Panc1 (cell line): Measurements from ENCODE around the gene LAMB3. TPM values are rescaled to one million over a fixed set of nuclear protein-coding genes. Genes with fewer than 3 reads are reported as not detected.

Source experiments
- ATAC-seq: fragments of 200-7000 bp; cut with Tn5 transposase; 2 replicates; pipeline ENCODE4 v1.9.1; 2020; ENCODE audit warnings: mild to moderate bottlenecking, moderate library complexity
- BruUV-seq: library from RNA; stranded (reverse); fragments of 400-500 nt; replicated peaks from 2 replicates; lab custom pipeline; 2021; lab: Mats Ljungman, UMichigan
- CTCF ChIA-PET: fragments of 300-600 bp; sonication (Branson Sonifier 250); formaldehyde crosslinking; loops from one replicate; lab custom pipeline; 2022; ENCODE audit warnings: antibody characterized with exemption; lab: Charles Lee
- POLR2A ChIA-PET: fragments of 300-600 bp; sonication (Branson Sonifier 250); formaldehyde crosslinking; loops from one replicate; lab custom pipeline; 2022; ENCODE audit warnings: antibody characterized with exemption; lab: Charles Lee
- DNase-seq: peaks from one replicate; pipeline ENCODE4 v3.0.0-alpha.2; 2010; ENCODE audit warnings: low read depth, low spot score
- H3K27ac ChIP-seq: 2 replicates; pipeline ENCODE4 v1.5.1; 2011; ENCODE audit warnings: mild to moderate bottlenecking, low read length, inconsistent platforms
- H3K27me3 ChIP-seq: fragments of 200-500 bp; sonication (Bioruptor generic); 2 replicates; pipeline ENCODE4 v1.6.0; 2014; ENCODE audit warnings: low read length, inconsistent platforms; ENCODE audit not compliant: control insufficient read depth, insufficient read depth
- H3K36me3 ChIP-seq: fragments of 200-500 bp; sonication (Bioruptor generic); 2 replicates; pipeline ENCODE4 v1.5.1; 2014; ENCODE audit warnings: inconsistent platforms, mild to moderate bottlenecking, low read length, moderate library complexity; ENCODE audit not compliant: control insufficient read depth, insufficient read depth
- H3K4me1 ChIP-seq: 2 replicates; pipeline ENCODE4 v1.5.1; 2011; ENCODE audit warnings: inconsistent platforms, mild to moderate bottlenecking, low read length, moderate library complexity; ENCODE audit not compliant: control insufficient read depth, insufficient read depth
- H3K4me3 ChIP-seq, 2 experiments: 2 replicates each; pipeline ENCODE4 v1.5.1; 2011 to 2012; ENCODE audit warnings: low read depth in 2 of 2, low read length in 2 of 2, mild to moderate bottlenecking in 2 of 2, inconsistent platforms in 1 of 2, moderate library complexity in 1 of 2
- H3K9me3 ChIP-seq: fragments of 200-500 bp; sonication (Bioruptor generic); 2 replicates; pipeline ENCODE4 v1.5.1; 2014; ENCODE audit warnings: low read depth, mild to moderate bottlenecking, inconsistent platforms, low read length, moderate library complexity; ENCODE audit not compliant: control insufficient read depth, insufficient read depth
- CTCF ChIP-seq: fragments of 450-650 bp; IDR thresholded peaks from 2 replicates; pipeline ENCODE4 v1.5.1; 2017; ENCODE audit warnings: mild to moderate bottlenecking
- POLR2AphosphoS5 ChIP-seq: IDR thresholded peaks from 2 replicates; pipeline ENCODE4 v1.6.1; 2012; ENCODE audit warnings: mild to moderate bottlenecking, low read depth, low read length, moderate library complexity
- REST ChIP-seq, 2 experiments: IDR thresholded peaks; 2 replicates each; pipeline ENCODE4 v1.6.1; 2011 to 2012; ENCODE audit warnings: low read depth in 2 of 2, control low read depth in 1 of 2, low read length in 1 of 2, mild to moderate bottlenecking in 1 of 2, moderate library complexity in 1 of 2; ENCODE audit not compliant: insufficient read depth in 1 of 2
- SIN3A ChIP-seq: IDR thresholded peaks from 2 replicates; pipeline ENCODE4 v1.6.1; 2012; ENCODE audit warnings: low read depth, mild to moderate bottlenecking, low read length, moderate library complexity, borderline replicate concordance; ENCODE audit not compliant: insufficient read depth
- TCF7L2 ChIP-seq: IDR thresholded peaks from 2 replicates; pipeline ENCODE4 v1.6.1; 2011; ENCODE audit warnings: mild to moderate bottlenecking, low read depth, low read length, inconsistent platforms
- in situ Hi-C: cut with HindIII; loops from 2 replicates; pipeline ENCODE4 v1.10.0; 2016; ENCODE audit warnings: low sequenced_read_pairs, low pct_unique_long_range_greater_than_20kb
- intact Hi-C: fragments of 100-400 bp; cut with micrococcal nuclease; formaldehyde crosslinking; loops from one replicate; pipeline ENCODE4 v1.10.0; 2022; ENCODE audit not compliant: unreplicated experiment
- total RNA-seq: library from RNA; stranded (reverse); gene quantifications from one replicate; pipeline ENCODE4 v1.2.1, GENCODE V29; 2021; ENCODE audit not compliant: unreplicated experiment

Gene LAMB3
- total RNA-seq, 1 experiment from 2014 or later = 0.85 TPM

GRCh38 chr1:209618756-209619420, 33.3 kb downstream of the LAMB3 start:
- no peaks in the 10 kb centered on the region; the same call in 1 of the 2 replicates for H3K27me3 ChIP-seq
- no TSS peak for BruUV-seq
- ChIA-PET CTCF (no interaction called here), POLR2A (no interaction called here)
- H3K4me1 ChIP-seq = no peaks in the 10 kb centered on the region
- TF ChIP-seq TCF7L2 = no peak
- no peak for TF ChIP-seq CTCF
- no peak for TF ChIP-seq POLR2AphosphoS5
- H3K4me3 ChIP-seq = no peak overlapping the region
- in situ Hi-C loops (no loop called here), intact Hi-C loops (no loop called here)
- H3K9me3 ChIP-seq = no peaks in the 10 kb centered on the region
- DNase-seq = no peak
- no peaks in the 10 kb centered on the region for H3K36me3 ChIP-seq
- H3K27ac ChIP-seq = no peak overlapping the region
- no peak for ATAC-seq

GRCh38 chr1:209618291-209618690, 33.9 kb downstream of the LAMB3 start:
- Histone ChIP-seq H3K4me3 (no peak overlapping the region), H3K27ac (no peak overlapping the region), H3K27me3 (no peaks in the 10 kb centered on the region; the same call in 1 of the 2 replicates), H3K36me3 (no peaks in the 10 kb centered on the region), H3K4me1 (no peaks in the 10 kb centered on the region), H3K9me3 (no peaks in the 10 kb centered on the region)
- ATAC-seq (no peak), DNase-seq (no peak)
- in situ Hi-C loops = no loop called here
- POLR2A ChIA-PET = no interaction called here
- CTCF ChIA-PET = no interaction called here
- BruUV-seq = no TSS peak
- TF ChIP-seq POLR2AphosphoS5 = no peak
- TF ChIP-seq SIN3A = no peak
- no peak for TF ChIP-seq CTCF
- TF ChIP-seq TCF7L2 = no peak
- TF ChIP-seq REST (IDR thresholded peaks at IDR 0.05; ENCODE audit: insufficient read depth in 1 of 2, low read depth in 2 of 2, low read length in 1 of 2) = no peak
- intact Hi-C loops = no loop called here
